Uterus (tissue), 2 donors: ENCODE measurements around the gene DAP.

Experiments
- POLR2A ChIP-seq, 2 donors: fragments of 450-650 bp; IDR thresholded peaks; one replicate each; pipeline ENCODE4 v1.6.1; 2016; ENCODE audit warnings: antibody characterized with exemption in 2 of 2, mild to moderate bottlenecking in 1 of 2, moderate library complexity in 1 of 2
- TF ChIP-seq, protein P1 (sequence below), 4 experiments: fragments of 200-600 bp in 2 of 4; fragments of 450-650 bp in 2 of 4; sonication (generic) in 2 of 4; IDR thresholded peaks; one replicate each; pipeline ENCODE4 v1.5.1; 2016 to 2019; ENCODE audit warnings: antibody characterized with exemption in 4 of 4, mild to moderate bottlenecking in 2 of 4, moderate library complexity in 1 of 4

- TF ChIP-seq, protein P1, sequence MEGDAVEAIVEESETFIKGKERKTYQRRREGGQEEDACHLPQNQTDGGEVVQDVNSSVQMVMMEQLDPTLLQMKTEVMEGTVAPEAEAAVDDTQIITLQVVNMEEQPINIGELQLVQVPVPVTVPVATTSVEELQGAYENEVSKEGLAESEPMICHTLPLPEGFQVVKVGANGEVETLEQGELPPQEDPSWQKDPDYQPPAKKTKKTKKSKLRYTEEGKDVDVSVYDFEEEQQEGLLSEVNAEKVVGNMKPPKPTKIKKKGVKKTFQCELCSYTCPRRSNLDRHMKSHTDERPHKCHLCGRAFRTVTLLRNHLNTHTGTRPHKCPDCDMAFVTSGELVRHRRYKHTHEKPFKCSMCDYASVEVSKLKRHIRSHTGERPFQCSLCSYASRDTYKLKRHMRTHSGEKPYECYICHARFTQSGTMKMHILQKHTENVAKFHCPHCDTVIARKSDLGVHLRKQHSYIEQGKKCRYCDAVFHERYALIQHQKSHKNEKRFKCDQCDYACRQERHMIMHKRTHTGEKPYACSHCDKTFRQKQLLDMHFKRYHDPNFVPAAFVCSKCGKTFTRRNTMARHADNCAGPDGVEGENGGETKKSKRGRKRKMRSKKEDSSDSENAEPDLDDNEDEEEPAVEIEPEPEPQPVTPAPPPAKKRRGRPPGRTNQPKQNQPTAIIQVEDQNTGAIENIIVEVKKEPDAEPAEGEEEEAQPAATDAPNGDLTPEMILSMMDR (IDR thresholded peaks at IDR 0.05): no peak
- no peak for TF ChIP-seq POLR2A (IDR thresholded peaks at IDR 0.05)
Measured at GRCh38 chr5:10655161-10655971, 105.7 kb downstream of the DAP start.
